K562 (cell line): ENCODE data around the gene DLGAP5. TPM values are rescaled to one million over a fixed set of nuclear protein-coding genes. Genes with fewer than 3 reads are reported as not detected.

Source experiments
- ATAC-seq: fragments of 200-7000 bp; cut with Tn5 transposase; 3 replicates; pipeline ENCODE4 v1.9.1; 2020; ENCODE audit warnings: moderate library complexity
- BruUV-seq: library from RNA; stranded (reverse); fragments of 400-500 nt; replicated peaks from 2 replicates; lab custom pipeline; 2021; lab: Mats Ljungman, UMichigan
- CTCF ChIA-PET: fragments of 300-600 bp; formaldehyde crosslinking; extraction: SDS; loops from one replicate; lab custom pipeline; 2021; ENCODE audit warnings: low intra/inter-chr PET ratio; lab: Yijun Ruan, JAX
- POLR2A ChIA-PET: fragments of 300-600, 350-650 bp; sonication (Branson Sonifier 250); formaldehyde crosslinking; extraction: SDS; loops from one replicate; lab custom pipeline; 2021; ENCODE audit warnings: antibody characterized with exemption, inconsistent platforms; lab: Yijun Ruan, JAX
- DNase-seq, 4 experiments: peaks; one replicate each; pipeline versions ENCODE4 v3.0.0 to v3.0.0-alpha.2; 2011 to 2018; ENCODE audit warnings: low spot score in 3 of 4, mixed read lengths in 3 of 4; ENCODE audit errors: extremely low read depth in 1 of 4
- FAIRE-seq: peaks from 2 replicates; lab custom pipeline; 2011; peaks lifted over from hg19 to GRCh38; lab: Jason Lieb, UNC
- H2AFZ ChIP-seq: 2 replicates; pipeline ENCODE4 v1.6.0; 2011; ENCODE audit warnings: low read depth, low read length, control low read depth, inconsistent platforms
- H3K27ac ChIP-seq: fragments of 200-600 bp; 3 replicates; pipeline ENCODE4 v1.8.0; 2011; ENCODE audit warnings: low read depth, mild to moderate bottlenecking, control low read depth, inconsistent platforms, low read length, moderate library complexity, mixed read lengths; ENCODE audit errors: extremely low read depth
- H3K27me3 ChIP-seq, 2 experiments: fragments of 300-600 bp in 1 of 2; 2 replicates in 1 of 2; 3 replicates in 1 of 2; pipeline versions ENCODE4 v1.6.0 to v1.8.0; 2011; ENCODE audit warnings: inconsistent platforms in 2 of 2, low read length in 2 of 2, mild to moderate bottlenecking in 1 of 2, mixed read lengths in 1 of 2, moderate library complexity in 1 of 2; ENCODE audit not compliant: control insufficient read depth in 2 of 2, insufficient read depth in 2 of 2
- H3K36me3 ChIP-seq: fragments of 300-600 bp; 3 replicates; pipeline ENCODE4 v1.8.0; 2011; ENCODE audit warnings: mild to moderate bottlenecking, low read length, inconsistent platforms; ENCODE audit not compliant: control insufficient read depth, insufficient read depth
- H3K4me1 ChIP-seq, 2 experiments: fragments of 200-600 bp in 1 of 2; replicated peaks in 1 of 2; 2 replicates in 1 of 2; 3 replicates in 1 of 2; pipeline versions ENCODE4 v1.5.1 to v1.8.0; 2011; ENCODE audit warnings: inconsistent platforms in 2 of 2, low read length in 2 of 2, mild to moderate bottlenecking in 1 of 2, mixed read lengths in 1 of 2, moderate library complexity in 1 of 2; ENCODE audit not compliant: control insufficient read depth in 2 of 2, insufficient read depth in 2 of 2
- H3K4me2 ChIP-seq: 2 replicates; pipeline ENCODE4 v1.6.1; 2011; ENCODE audit warnings: low read length, control low read depth, inconsistent platforms, mixed read lengths; ENCODE audit not compliant: insufficient read depth
- H3K4me3 ChIP-seq: fragments of 200-600 bp; sonication (generic), shearing (Covaris generic); 2 replicates; pipeline ENCODE4 v1.5.1; 2016; ENCODE audit warnings: control low read depth, inconsistent platforms
- H3K79me2 ChIP-seq: fragments of 200-600 bp; 3 replicates; pipeline ENCODE4 v1.8.0; 2011; ENCODE audit warnings: low read length, inconsistent platforms; ENCODE audit not compliant: control insufficient read depth, insufficient read depth
- H3K9ac ChIP-seq, 2 experiments: 2 replicates each; pipeline versions ENCODE4 v1.6.0 to v1.6.1; 2011; ENCODE audit warnings: low read depth in 2 of 2, low read length in 2 of 2, control low read depth in 1 of 2, inconsistent platforms in 1 of 2, mild to moderate bottlenecking in 1 of 2, mixed read lengths in 1 of 2; ENCODE audit not compliant: insufficient read depth in 1 of 2
- H3K9me1 ChIP-seq: one replicate; pipeline ENCODE4 v1.6.0; 2011; ENCODE audit warnings: inconsistent platforms, mild to moderate bottlenecking, low read length, moderate library complexity; ENCODE audit not compliant: control insufficient read depth, insufficient read depth
- H3K9me3 ChIP-seq: replicated peaks from 2 replicates; pipeline ENCODE4 v1.5.1; 2011; ENCODE audit warnings: low read depth, low read length, inconsistent platforms; ENCODE audit not compliant: control insufficient read depth, insufficient read depth
- H4K20me1 ChIP-seq: replicated peaks from 2 replicates; pipeline ENCODE4 v1.6.1; 2011; ENCODE audit warnings: low read length, inconsistent platforms, mixed read lengths; ENCODE audit not compliant: control insufficient read depth, insufficient read depth
- CHD7 ChIP-seq: fragments of 200-600 bp; sonication (generic); IDR thresholded peaks from one replicate; pipeline ENCODE4 v1.6.1; 2012; ENCODE audit warnings: mild to moderate bottlenecking, low read depth, low read length, inconsistent platforms
- WGBS: fragments of 100-300 bp; shearing (Covaris generic); methylation state at CpG from one replicate; pipeline ENCODE4 v1.1.6; 2016; ENCODE audit warnings: low coverage, mixed read lengths; ENCODE audit not compliant: insufficient coverage; ENCODE audit errors: missing lambda C conversion rate; 5-methylcytosine and 5-hydroxymethylcytosine counted together
- in situ Hi-C: fragments of 300-500 bp; cut with MboI; formaldehyde crosslinking; loops from 4 replicates; pipeline ENCODE4 v1.15.0; 2018; ENCODE audit warnings: inconsistent platforms, mixed read lengths
- intact Hi-C: fragments of 100-400 bp; cut with micrococcal nuclease; formaldehyde crosslinking; loops from 2 replicates; pipeline ENCODE4 v1.14.2; 2022
- polyA plus RNA-seq, 8 experiments: library from polyadenylated mRNA; depleted of rRNA in 4 of 8; stranded (reverse) in 5 of 8; unstranded in 3 of 8; fragments of >200 nt; fragmentation: Nextera tagmentation in 2 of 8; fragmentation: Illumina TruSeq in 1 of 8; extraction: Ambion mirVana in 2 of 8; extraction: Trizol in 1 of 8; gene quantifications; 2 replicates each; pipeline versions ENCODE4 v1.2.1 to v1.2.3, GENCODE V29; 2011 to 2014; ENCODE audit warnings: inconsistent platforms in 1 of 8, missing spikeins in 1 of 8
- total RNA-seq, 7 experiments: library from RNA; depleted of rRNA in 6 of 7; stranded (reverse); fragments of >200 nt in 6 of 7; fragmentation: Illumina TruSeq in 2 of 7; extraction: Trizol in 2 of 7; gene quantifications; 2 replicates each; pipeline versions ENCODE4 v1.2.1 to v1.2.3, GENCODE V29; 2011 to 2021; ENCODE audit warnings: low replicate concordance in 1 of 7

Gene DLGAP5
- total and polyA plus RNA-seq, 9 of the 15 experiments (the other 6 are each of a cell fraction or from before 2014, with no cell fraction given): 39.1 to 80.0 (median 59.9) TPM

GRCh38 chr14:55188686-55189295, 2.6 kb downstream of the DLGAP5 start:
- H2AFZ ChIP-seq: no peak overlapping the region
- H3K9ac ChIP-seq: no peak overlapping the region
- no peak overlapping the region for H3K4me3 ChIP-seq
- in situ Hi-C loops (no loop called here), intact Hi-C loops (no loop called here)
- no peak overlapping the region for H3K27ac ChIP-seq
- H3K79me2 ChIP-seq: peaks cover 42% of the 10 kb centered on the region
- no peak for DNase-seq
- no peaks in the 10 kb centered on the region for H3K9me1 ChIP-seq
- 100% methylated on average over 4 of the region's 4 CpGs for WGBS
- TF ChIP-seq CHD7: no peak
- TF ChIP-seq, all 486 proteins: peak for 0
- no peak for ATAC-seq
- H3K4me2 ChIP-seq: no peak overlapping the region
- H3K36me3 ChIP-seq: peaks cover 35% of the 10 kb centered on the region; the same call in 2 of the 3 replicates
- no peak for FAIRE-seq
- H3K27me3 ChIP-seq: no peaks in the 10 kb centered on the region
- H4K20me1 ChIP-seq: no peaks in the 10 kb centered on the region
- no peaks in the 10 kb centered on the region for H3K9me3 ChIP-seq
- H3K4me1 ChIP-seq: peaks cover 4 to 5% of the 10 kb centered on the region in 2 experiments; a peak in 2 of 5 replicates
- ChIA-PET POLR2A (no interaction called here), CTCF (no interaction called here)
- no TSS peak for BruUV-seq
